Fibroblast of the conjunctiva (primary cell): Measurements from ENCODE around the gene PODNL1.

Source experiments
- DNase-seq: peaks from one replicate; pipeline ENCODE4 v3.0.0-alpha.2; 2010; ENCODE audit warnings: low read depth

The PODNL1 gene

GRCh38 chr19:13888281-13888680, 49.9 kb downstream of the PODNL1 start:
- DNase-seq: no peak

- DNase-seq: no peak
These were observed 50.7 kb downstream of the PODNL1 start for GRCh38 chr19:13887517-13887916.

GRCh38 chr19:13887018-13887436, 51.2 kb downstream of the PODNL1 start:
- DNase-seq: no peak

- no peak for DNase-seq
These were observed 52.3 kb downstream of the PODNL1 start for GRCh38 chr19:13885826-13886365.

- no peak for DNase-seq
These were observed 53.3 kb downstream of the PODNL1 start for GRCh38 chr19:13884726-13885591.

DNA sequence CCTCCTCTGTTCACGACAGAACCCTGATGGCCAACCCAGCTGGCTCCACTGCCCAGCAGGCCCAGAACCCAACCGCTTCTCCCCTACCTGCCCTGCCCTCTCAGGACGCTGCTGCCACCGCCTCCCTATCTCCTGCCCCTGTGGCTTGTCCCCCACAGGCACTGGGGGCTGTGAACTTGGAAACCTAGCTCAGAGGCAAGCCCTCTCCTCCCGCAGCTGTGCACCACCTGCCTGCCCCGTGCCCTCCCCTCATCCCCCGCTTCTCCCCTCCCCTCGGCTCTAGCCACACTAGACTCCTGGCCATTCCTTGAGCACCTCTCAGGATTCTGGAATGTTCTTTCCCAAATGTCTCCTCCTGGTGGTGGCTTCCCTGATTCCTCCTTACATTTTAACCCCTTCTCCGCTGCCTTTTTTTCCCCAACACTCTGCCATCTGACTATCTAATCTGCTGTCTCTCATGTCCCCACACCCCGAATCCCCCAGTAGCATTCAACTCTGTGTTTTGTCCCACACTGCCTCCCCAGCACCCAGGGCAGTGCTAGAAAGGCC, 54.6 kb downstream of the PODNL1 start:
- DNase-seq: no peak

GRCh38 chr19:13882836-13883235, 55.4 kb downstream of the PODNL1 start:
- DNase-seq: no peak

DNA sequence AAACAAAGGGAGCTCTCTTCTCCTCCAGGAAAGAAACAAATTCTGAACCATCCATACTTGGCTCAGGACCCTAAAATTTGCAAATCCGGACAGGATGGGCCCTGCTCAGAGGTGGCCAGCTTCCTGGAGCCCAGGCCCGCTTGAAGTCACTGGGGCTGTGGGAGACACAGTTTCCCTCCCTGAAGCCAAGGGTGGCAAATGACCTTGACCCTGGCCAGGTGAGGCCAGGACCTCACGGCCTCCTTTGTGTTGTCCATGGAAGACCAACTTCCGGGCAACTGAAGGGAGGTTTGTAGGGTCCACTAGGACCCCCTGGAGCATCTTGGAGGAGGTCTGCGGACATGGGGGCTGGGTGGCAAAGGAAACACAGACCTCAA, 55.8 kb downstream of the PODNL1 start:
- no peak for DNase-seq

DNA sequence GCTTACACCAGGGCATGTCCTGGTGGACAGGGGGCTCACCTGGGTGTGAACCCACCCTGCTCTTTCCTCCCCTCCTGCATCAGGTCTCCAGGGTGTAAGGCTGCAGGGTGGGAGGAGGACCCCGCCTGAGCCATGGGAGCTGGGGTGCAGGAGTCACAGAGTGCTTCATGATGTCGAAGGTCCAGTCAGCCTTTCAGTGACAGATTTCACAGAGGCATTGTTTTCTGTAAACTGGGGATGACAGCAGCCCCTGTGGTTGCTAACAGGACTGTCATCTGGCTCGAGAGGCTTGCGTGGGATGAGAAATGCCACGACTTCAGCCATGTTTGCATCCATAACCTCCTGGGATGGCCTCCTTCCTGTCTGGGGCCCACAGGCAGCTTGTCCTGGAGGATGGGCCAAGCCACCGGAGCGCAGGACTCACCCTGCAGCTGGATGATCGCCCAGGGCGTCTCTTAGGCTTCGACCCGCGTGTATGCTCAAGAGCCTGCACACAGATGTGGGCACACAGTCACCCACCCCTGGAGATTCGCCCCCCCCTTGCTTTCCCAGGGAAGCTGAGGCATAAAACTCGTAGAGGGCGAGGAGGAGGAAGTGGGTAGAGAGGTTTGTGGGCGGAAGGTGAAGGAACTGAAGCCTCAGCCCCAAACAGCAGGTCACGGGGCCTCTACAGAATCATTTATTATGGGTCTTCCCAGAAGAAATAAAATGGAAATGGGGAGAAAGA, 56.4 kb downstream of the PODNL1 start:
- DNase-seq: no peak

DNA sequence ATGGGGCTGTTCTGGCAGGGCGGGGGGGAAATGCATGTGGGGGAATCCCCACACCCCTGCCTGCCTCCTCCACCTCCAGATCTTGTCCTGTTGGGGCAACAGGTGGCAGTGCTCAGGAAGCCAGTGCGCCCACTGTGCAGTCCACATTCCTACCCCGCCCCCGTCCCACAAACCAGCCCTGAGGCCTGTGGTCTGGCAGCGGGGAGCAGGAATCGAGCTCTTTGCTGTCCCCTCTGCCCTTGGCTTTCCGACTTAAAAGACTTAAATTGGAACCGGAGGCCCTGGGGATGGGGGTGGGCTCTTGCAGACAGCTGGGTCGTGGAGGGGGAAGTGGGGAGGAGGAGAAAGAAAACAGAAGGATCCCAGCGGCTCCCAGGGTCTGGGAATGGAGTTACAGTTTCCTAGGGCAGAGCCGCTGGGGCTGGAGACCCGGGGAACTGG, 56.9 kb downstream of the PODNL1 start:
- DNase-seq: no peak
